GM19023 (cell line): ENCODE results near the gene SERTM2.
A peak's percentile ranks its signal among the peaks of the same experiment; 100 is the strongest.
"Not testable (repeated sequence)": the region's sequence is repeated elsewhere in the genome, so short reads cannot be mapped to it uniquely, and the experiment has no call there.

Source experiments
- ATAC-seq: cut with Tn5 transposase; IDR thresholded peaks from one replicate; pipeline ENCODE4 v1.9.1; 2021; ENCODE audit warnings: mild to moderate bottlenecking, moderate library complexity; ENCODE audit not compliant: unreplicated experiment

SERTM2 gene

DNA sequence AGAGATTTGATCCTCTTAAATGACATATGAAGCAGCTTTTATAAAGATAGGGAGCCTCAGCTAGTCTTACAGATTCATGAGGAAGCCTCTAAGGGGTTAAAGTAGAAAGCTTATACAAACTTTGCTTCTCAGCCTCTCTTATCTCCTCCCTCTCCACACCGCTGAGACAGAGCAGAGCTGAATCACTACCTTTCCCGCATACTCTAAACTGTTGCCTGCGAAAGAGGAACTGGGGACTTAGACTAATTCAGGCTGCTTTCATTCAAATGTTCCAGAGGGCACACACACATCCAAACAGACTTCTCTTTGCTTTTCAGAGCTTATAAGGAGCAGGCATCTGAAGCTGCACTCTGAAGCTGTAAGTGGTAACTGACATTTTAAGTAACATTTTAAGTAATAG lies at the start of gene SERTM2:
SERTM2 (plus strand) TSS at position 169 of the 400 bp plus-strand sequence. CDS start 7,213 bp downstream, outside the sequence.
- peak; percentile 72 for ATAC-seq

DNA sequence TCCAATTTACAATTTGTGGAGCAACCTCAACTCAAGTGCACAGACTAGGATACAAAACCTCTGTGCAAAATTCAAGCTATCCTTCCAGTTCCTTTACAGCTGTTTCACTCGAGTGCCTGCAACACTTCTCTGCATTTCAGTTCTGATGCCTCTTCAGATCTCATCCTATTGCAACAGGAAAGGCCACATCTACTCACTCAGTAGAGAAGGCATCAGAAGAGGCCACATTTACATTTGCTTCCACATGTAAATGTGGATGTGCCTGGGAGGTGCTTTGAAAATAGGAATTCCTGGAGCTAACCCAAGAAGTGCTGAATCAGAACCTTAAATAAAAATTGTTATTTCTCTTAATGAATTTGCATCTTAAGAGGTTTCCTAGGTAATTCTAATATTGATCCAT lies 45.8 kb upstream of the SERTM2 start:
- ATAC-seq = no peak

DNA sequence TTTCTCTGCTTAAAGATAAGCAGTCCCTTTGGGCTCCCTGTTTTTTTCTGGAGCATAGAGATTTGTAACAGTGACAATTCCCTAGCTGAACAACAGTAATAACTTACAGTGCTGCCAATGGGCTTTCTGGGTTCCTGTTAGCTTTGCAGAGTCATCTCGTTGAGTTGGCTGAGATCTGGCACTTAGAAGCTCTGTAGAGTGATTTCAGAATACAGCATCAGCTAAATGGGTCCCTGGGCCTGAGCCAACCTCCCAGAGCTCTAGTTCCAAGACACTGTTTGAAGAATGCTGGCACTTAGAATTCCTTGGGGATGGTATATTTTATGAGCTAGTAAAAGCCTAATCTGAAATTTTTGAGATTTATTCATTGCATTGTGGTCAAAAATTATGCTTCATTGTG lies 43.5 kb upstream of the SERTM2 start:
- ATAC-seq = no peak

DNA sequence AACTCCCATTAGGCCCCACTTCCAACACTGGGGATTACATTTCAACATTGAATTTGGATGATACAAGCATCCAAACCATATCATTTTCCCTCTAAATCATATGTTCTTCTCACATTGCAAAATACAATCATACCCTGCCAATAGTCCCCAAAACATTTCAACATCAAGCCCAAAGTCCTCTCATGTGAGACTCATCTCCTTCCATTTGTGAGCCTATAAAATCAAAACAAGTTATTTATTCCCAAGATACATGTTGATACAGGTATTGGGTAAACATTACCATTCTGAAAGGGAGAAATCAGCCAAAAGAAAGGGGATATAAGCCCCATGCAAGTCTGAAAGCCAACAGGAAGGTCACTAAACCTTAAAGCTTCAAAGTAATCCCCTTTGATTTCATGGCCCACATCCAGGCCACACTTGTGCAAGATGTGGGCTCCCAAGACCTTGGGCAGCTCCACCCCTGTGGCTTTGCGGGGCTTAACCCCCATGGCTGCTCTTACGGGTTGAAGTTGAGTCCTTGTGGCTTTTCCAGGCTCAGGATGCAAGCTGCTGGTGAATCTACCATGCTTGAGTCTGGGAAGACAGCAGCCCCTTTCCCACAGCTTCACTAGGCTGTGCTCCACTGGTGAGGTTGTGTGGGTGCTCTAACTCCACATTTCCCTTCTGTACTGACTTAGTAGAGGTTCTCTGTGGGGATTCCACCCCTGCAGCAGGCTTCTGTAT lies 40.6 kb upstream of the SERTM2 start:
- ATAC-seq = no peak

DNA sequence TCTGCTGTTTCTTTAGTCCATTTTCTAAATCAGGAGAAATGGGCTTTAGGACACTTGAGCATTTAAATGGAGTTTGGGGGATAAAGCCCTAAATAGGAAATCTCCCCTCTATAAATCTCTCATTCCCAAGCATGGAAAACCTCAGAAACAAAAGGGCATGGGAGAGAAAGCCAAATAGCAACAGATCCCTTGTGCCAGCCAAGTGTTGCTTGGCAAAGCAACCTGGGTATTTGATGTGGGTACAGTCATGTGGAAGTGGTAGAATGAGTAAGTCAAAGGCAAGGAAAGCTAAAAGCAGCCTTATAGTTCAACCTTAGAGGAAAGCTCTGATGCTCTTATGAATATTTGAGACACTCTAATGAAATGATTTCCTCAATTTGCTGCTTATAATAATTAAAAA lies 29.5 kb upstream of the SERTM2 start:
- no peak for ATAC-seq

DNA sequence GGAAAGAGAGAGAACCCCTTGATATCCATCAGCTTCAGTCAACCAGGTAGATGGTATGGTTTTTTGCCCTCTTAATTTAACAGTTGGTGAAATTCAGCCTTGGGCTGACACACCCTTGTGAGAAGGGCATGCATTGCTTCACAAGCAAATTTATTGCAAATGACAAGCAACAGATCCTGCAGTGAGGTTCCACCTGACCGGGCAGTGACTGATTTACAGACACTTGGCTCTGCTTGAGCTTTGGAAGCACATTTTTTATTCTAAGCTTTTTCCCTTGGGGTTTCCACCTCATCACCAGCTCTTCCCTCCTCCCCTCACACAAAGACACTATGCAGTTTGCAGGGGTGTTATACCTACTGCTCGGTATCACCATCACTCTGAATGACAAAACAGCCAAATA lies 28.3 kb upstream of the SERTM2 start:
- no peak for ATAC-seq

DNA sequence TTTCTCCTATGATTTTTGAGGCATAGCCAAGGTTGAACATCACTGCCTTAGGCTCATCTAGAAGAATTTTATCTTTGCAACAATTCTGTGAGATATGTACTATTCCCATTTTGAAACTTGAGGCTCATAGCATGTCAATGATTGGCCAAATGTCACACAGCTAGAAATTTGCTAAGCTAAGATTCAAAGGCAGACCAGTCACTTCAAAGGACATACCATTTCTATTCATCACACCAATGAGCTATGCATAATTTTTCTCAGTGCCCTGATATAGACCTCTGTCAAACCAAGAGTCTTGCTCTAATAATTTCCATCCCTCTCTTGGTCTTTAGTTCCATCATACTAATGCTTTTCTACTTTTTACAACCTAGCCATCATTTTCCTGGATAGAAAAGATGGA lies 27.6 kb upstream of the SERTM2 start:
- no peak for ATAC-seq

DNA sequence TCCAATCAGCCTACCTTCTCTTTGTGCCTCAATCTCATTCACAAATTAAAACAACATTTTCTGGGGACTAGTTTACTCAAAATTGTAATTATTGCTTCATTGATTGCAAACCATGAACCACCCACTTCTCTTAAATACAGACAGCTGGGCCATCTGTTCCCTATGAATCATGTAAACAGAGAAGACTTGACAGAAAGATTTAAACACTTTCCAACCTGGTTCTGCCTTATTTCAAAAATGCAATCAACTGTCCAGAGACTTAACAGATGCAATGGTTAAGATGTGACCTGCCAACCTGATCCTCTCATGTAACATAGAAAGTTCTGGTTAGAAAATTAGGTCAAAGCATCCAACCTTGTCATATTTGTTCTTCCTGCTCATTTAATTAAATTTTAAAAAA lies 20.8 kb upstream of the SERTM2 start:
- no peak for ATAC-seq

DNA sequence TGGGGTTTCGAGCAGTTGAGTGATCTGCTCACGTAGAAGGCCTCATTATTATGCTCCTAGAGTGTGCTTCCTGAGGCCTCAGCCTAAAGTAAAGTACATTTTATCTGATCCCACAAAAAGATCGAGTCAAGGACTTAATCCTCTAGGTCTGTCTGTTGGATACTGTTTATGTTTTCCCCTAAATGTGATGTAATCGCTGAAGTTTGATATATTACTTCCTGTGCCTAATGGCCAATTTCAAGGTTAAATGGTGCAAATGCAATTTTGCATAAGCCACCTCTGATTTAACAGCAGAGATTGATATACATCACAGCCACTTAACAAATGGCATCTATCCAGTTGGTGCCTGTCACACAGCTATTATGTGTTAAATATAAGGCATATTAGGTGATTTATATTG lies 19.4 kb upstream of the SERTM2 start:
- no peak for ATAC-seq

DNA sequence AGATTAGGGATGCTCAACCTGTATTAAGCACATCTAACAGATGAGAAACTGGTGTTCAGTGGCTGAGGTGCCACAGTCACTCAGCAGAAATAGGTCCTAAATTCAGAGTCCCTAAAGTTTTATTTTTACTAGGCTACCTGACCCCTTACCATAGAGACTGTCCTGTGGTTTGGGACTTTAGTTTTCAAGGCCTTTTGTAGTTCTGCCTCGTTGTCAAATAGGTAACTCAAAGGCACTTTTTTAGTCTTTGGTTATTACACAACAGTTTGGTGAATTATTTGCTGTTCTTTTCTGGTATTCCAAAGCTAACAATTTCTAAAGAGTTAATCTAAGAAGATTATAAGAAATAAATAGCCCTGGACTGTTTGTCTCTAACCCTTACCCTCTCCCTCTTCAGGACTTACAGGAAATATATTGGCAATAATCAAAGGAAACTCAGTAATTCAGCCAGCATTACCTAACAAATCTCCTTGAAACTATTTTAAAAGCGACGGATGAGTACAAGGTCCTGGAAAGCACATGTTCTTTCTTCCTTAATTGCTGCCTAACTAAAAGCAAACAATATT lies 12.8 kb upstream of the SERTM2 start:
- ATAC-seq = no peak

DNA sequence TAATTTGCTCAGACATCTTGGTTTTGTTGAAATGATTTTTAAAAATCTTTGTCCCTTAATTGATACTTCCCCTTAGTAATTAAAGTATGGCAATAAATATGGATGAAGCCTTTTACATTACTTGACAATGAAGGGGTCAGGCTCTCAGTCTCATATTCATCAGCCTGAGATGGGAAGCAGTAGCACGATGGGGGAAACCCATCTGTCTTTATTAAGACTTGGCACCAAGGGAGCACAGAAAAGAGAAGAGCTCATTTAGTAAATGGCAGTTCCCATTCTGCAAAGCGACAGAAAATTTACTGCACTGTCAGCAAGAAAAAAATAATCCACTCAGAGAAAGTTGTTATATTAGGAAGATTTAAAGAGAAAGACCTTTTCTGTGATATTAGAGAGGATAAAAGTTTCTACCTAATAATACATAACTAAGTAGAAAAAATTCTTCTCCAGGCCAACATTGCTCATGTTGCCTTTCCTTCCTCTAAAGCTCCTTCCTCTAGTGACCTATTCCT lies 7.9 kb upstream of the SERTM2 start:
- no peak for ATAC-seq

DNA sequence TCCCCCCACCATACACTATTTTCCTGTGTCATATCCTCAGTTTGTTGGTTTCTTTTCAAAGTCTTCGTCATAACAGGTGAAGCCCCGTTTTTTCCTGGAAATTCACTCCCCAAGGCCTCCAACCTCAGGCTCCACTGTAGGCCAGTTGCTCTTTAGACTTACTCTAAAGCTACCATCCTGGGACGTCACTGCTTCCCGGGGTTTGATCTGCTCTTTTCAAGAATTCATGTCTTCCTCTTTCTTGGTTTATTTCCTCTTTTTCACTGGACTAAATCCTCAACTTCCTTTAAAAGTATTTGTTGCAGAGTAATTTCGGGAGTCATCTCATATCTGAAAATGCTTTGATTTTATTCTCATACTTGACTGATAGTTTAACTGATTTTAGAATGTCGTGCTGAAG lies 6.5 kb upstream of the SERTM2 start:
- ATAC-seq = no peak

DNA sequence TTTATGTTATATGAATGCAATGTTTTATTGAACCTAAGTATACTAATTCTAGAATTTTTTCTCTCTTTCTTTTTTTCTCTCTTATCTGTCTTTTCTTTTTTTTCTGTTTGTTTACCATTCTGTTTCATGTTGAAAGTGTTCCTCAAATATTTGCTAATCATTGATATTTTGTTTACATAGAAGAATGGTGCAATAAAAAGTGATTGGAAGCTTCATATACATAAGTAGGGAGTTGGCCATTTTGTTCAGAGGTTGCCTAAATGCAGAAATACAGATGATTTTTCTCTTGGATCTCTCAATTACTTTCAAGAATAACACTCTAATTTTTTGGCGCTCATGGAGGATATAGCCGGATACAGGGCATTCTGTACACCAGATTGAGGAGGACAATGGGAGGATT lies 5.7 kb upstream of the SERTM2 start:
- ATAC-seq = no peak

DNA sequence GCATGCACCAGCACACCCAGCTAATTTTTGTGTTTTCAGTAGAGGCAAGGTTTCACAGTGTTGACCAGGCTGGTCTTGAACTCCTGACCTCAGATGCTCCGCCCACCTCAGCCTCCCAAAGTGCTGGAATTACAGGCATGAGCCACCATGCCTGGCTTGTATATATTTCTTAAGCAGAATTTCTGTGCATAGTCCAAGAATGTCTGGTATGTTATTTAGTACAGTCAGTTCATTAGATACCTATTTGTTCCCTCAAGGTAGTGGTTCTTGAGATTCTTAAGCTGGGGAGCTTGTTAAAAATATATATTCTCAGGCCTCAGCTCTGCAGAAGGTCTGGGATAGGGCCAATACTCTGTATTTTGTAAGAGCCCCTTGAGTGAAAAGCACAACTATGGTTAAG lies 4.6 kb upstream of the SERTM2 start:
- ATAC-seq = no peak

DNA sequence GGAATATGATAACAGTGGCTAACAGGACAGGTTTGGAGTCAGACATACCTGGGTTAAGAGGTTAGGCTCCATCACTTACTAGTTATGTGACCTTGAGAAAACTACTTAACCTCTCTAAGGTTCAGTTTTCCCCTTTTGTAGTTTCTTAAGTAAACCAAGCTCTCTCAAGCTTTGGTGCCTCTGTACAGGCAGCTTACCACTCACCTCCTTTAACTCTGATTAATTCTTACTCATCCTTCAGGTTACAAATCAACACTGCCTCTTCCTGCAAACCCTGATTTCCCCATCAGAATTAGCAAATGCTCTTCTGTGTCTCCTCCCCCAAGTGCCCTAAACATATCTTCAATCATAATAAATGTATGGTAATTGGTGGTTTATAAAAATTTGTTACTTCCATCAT lies 3.5 kb upstream of the SERTM2 start:
- ATAC-seq = no peak

DNA sequence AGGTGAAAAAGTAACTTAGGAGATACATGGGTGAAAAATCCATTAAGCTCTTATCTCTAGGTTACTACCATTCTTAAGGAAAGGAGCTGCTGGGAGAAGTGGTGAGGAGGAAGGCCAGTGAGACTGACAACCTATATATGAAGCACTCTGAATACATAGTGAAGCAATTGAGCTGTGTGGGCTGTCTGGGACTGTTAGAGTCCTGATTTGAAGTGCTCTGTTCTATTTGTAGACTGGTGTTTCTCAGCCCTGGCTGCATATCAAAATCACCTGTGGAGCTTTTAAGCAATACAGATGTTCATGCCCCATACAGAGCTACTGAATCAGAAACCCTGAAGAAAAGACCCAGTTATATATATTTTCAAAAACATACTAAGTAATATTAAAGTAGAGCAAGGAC lies 3.9 kb downstream of the SERTM2 start:
- ATAC-seq = no peak

DNA sequence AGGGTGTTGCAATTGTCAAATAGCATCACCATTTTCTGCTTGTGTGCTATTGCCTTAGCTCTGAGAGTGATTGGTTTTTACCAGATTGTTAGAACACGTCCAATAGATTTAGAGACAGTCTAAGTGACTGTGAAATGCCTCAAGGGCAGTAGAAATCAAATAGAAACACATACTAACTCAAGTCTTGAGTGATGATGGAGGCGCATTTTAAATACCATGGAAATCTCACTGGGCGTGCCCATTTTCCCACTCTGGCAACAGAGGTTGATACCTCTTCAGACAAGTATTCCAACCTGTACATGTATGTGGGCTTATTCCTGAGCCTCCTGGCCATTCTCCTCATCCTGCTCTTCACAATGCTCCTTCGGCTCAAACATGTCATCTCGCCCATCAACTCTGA lies 7.2 kb downstream of the SERTM2 start:
- no peak for ATAC-seq

DNA sequence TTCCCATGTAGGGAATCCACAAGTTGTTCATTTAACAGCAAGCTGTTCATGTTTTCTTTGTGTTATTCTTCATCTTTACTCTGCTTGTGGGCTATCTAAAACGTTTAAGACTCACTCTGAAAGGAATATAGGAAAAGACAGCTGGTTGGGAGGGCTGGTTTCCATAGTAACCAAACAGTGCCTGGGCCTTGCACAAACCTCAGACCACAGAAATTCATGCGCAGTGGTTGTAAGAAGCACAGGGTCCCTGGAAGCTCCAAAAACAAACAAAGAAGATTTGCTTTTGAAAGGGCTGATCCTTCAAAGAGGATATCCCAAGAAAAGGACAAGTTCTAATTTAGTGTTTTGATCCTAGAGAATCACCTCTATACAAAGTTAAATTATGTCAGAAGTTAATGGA lies 7.8 kb downstream of the SERTM2 start:
- no peak for ATAC-seq

DNA sequence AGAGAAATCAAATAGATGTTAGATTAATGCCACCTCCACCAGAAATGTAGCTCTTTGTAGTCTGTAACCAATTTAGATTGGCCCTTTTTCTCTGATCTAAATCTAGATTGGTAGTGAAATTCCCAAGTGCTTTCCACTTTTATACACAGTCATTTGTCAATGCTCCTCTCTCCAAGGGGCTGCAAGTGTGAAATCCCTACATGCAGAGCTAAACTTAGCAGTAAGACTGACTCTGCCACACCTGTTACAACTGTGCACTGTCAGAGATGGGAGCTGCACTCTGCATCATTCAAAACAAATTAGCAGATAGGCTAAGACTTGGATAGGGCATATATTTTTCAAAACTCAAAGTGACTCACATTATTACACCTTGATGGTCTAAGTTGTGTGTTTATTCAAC lies 9.1 kb downstream of the SERTM2 start:
- no peak for ATAC-seq

DNA sequence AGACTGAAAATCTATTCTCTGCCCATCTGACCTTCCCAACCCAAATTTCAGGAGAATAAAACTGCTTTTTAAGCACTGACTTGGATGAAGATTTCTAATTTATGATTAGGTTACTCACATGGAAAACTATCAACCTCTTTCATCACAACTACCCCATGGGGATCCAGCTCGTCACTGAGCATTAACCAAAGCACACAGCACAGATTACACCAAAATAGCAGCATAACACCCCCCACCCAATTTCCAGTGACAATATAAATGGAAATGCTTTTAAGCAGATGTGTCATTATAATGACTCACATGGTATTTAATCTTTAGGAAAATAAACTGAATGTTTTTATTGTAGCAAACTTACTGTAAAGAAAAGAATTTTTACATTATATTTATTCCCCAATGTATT lies 9.7 kb downstream of the SERTM2 start:
- no peak for ATAC-seq

DNA sequence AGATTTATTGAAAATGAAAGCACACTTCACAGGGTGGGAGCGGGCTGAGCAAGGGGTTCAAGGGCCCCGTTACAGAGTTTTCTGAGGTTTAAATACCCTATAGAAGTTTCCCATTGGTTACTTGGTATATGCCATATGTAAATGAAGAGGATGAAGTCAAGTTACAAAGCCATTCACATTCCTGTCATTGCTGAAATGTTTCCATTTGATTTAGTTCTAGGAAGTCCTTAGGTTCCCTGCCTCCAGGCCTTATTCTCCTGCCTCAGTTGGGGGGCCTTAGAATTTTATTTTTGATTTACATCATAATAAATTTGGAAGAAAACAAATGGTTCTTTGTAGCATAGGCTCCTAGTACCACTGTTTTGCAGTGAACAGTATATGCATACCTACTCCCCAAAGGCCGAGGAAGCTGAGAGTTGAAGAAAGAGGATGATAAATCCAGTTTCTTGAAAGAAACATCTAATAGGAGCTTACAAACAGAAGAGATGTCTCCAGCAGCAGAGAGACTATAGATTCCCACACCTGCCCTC lies 31.8 kb downstream of the SERTM2 start:
- no peak for ATAC-seq

DNA sequence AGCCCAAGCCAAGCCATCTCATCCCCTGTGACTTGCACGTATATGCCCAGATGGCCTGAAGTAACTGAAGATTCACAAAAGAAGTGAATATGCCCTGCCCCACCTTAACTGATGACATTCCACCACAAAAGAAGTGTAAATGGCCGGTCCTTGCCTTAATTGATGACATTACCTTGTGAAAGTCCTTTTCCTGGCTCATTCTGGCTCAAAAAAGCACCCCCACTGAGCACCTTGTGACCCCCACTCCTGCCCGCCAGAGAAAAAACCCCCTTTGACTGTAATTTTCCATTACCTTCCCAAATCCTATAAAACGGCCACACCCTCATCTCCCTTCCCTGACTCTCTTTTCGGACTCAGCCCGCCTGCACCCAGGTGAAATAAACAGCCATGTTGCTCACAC lies 37.8 kb downstream of the SERTM2 start:
- not testable (repeated sequence) for ATAC-seq
